GM18502 (cell line): ENCODE data around the gene CREB5.

Experiments
- ATAC-seq: cut with Tn5 transposase; IDR thresholded peaks from one replicate; pipeline ENCODE4 v1.9.1; 2021; ENCODE audit warnings: mild to moderate bottlenecking; ENCODE audit not compliant: unreplicated experiment, poor library complexity

Gene CREB5

GRCh38 chr7:28695300-28696295 lies 283.3 kb downstream of the CREB5 start:
- no peak for ATAC-seq

DNA sequence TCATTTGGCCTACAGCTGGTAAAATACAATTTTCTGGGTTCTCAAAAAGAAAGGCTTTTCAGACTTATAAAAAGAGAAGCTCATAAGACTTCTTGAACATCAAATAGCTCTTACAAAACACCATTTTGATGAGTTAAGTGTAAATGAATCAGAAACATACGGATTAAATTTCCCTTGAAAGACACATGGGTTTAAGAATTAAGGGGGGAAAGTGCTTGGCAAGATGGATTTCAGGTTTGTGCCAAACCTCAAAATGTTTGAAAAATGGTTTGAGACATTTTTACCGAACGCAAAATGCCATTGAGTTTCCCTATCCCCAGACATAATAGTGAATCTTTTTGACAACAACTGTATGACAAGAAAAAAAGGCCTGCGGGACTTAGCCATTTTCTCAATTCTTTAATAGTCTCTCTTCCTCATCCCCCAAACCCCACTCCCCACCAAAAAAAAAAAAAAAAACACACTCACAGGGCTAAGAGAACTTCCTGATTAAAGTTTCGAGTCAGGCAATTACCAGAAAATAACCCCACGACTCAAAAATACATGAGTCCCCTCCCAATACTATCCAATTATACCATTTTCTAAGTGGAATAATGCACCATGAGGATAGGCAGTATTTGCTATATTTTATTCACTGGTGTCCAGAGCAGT lies 285.7 kb downstream of the CREB5 start:
- no peak for ATAC-seq

DNA sequence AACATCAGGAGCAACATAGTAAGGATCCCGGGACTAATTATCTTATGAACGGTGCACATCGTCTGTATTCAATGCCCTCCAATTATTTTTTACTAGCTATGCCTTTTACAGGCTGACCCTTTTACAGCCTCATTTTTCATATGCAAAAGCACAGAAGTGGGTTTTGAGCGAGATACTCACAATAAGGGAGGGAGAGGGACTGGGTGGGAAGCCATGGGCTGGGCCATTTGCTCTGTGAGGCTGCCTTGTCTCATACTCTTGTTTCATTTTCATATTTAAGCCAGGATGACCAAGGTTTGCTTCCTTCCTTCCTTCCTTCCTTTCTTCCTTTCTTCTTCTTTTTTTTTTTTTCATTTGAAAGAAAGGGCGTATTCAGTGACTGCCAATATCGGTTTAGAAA lies 286.5 kb downstream of the CREB5 start:
- ATAC-seq, result no peak

DNA sequence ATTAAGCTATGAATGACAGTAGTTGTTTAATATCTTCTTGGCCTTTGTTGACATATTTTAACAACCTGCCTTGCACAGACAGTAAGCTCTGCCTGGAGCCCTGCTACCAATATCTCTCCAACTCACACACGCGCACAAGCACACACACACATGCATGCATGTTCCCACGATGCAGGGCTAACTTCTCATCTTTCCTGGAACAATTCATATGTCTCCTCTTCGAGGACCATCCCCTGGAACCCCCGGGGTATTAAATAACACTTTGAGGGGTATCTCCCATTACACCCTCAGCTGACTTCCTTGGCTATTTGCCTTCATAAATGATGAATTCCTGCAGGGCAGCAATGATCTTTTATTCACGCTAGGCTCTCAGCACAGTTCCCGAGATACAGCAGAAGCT lies 287.8 kb downstream of the CREB5 start:
- no peak for ATAC-seq

DNA sequence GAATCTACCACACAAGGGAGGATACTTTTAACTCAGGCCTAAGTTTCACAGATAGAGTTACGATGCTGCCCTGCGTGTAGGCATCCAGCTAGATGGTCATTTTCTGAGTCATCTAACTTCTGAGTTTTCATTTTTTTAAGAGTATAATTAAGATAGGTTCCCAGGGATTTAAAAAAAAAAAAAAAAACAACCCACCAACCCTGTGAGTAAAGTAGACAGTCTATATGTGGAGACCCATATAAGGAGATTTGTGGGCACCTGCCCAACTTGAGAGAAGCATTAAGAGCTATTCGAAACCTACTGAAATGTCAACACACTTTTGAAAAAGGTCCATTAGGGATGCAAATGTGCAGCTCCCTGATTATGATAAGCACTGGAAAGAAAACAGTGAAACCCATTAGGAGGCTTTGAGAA lies 288.5 kb downstream of the CREB5 start:
- no peak for ATAC-seq

DNA sequence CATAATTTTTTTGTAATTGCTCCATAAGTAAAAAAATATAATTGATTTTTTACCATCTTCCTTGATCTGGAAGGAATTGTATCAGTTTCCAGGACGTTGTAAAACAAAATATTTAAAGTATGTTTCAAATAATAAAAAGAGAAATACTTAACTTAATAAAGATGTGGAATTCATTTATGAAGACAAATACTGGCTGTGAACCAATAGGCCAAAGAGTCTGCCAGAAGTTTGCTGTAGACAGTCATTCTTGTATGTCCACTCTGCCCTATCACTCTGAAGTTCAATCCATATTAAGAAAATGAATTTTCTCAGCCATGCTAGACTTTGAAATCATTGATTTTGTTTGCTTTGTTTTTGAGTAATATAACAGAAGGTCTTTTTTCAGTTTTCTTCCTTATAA lies 289.4 kb downstream of the CREB5 start:
- no peak for ATAC-seq

DNA sequence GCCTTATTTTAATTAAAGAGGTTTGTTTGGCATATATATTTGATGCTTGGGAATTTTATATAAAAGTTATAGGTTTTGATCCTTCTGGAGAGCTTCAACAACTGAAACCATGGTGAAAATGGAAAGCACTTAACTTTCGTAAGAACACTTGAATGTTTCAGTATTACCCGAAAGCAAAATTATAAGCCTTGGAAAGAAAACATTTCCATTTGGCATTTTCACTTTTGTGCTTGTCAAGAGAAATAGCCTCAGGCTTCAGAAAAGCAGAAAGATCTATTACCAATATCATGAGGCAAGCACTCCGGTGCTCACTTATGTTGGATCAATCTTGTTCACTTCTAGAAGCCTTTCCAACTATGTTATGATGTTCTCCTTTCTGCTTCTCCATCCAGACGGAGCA lies 289.9 kb downstream of the CREB5 start:
- no peak for ATAC-seq

DNA sequence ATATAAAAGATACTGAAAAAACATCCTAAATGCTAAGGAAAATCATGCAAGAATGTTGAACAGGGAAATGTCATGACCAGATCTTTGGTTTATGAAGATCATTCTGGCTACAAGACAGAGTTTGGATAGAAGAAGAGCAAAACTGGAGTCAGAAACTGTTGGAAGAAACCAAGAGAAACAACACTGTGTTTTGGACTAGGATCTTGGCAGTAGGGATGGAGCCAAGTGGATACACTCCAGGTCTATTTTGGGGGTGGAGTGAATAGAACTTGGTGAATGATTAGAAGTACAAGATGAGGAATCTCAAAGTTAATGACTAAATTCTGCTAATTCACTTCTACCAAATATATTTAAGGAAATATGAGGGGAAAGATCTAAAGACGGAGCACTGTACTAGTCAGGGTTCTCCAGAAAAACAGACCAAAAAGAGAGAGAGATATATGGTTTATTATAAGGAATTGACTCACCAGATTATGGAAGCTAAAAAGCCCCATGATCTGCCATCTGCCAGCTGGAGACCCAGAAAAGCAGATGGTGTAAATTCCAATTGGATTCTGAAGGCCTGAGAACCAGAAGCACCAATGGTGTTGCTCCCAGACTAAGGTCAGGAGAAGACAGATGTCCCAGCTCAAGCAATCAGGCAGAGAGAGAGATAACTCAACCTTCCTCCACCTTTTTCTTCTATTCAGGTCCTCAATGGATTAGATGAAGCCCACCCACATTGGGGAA lies 290.9 kb downstream of the CREB5 start:
- ATAC-seq, result no peak

- no peak for ATAC-seq
Measured at GRCh38 chr7:28704706-28705105, 292.4 kb downstream of the CREB5 start.

DNA sequence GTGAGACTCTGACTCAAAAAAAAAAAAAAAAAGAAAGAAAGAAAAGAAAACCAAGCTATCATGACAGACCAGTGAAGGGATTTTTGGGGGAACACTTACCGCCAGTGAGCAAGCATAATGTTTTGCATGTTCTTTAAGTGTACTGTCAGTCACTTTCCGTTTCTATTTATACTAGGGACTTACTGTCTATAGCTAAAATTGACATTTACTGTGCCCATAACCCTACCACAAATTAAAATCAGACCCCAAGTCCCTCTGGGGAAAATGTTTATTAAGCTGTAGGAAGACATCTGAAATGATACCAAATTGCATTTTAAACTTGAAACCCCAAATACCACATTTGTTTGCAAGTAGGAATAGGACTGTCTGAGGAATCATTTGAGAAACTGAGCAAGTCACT lies 293.0 kb downstream of the CREB5 start:
- peak; percentile 89 for ATAC-seq

DNA sequence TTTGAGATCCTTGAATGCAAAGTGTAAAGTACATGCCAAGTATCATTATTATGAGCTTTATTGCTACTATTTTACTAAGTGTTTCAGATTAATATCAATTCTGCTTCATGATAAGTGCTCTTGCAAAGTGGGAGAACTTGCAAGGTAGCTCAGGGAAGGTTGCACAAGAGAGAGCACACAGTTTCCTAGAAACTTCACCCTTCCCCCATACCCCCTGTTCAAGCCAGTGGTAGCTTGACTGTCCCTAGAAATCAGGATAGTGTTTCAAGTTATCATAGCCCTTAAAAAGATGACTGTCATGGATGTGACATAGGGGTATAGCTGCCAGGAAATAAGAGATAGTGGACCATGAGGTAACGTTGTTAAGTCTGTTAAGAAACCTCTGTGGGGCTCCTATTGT lies 294.3 kb downstream of the CREB5 start:
- ATAC-seq, result no peak

DNA sequence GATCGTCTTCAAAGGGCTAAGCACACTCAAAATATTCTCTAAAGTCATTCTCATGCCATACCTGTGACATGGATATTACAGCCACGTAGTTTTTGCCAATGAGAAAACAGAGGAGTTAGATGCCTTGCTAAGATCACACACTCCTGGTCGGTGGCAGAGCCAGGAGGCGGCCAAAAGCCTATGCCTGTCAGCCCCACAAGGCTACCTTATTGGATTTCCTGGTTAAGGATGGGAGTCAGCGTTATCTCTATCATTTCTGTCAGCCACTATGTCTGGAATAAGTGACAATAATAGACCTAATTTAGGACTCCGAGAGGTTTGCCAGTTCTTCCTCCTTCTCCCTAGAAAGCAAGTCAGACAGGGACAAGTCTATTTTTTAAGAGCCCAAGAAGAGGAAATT lies 295.0 kb downstream of the CREB5 start:
- no peak for ATAC-seq

- no peak for ATAC-seq
Measured at GRCh38 chr7:28708033-28708951, 296.0 kb downstream of the CREB5 start.

- no peak for ATAC-seq
Measured at GRCh38 chr7:28709748-28710147, 297.4 kb downstream of the CREB5 start.

DNA sequence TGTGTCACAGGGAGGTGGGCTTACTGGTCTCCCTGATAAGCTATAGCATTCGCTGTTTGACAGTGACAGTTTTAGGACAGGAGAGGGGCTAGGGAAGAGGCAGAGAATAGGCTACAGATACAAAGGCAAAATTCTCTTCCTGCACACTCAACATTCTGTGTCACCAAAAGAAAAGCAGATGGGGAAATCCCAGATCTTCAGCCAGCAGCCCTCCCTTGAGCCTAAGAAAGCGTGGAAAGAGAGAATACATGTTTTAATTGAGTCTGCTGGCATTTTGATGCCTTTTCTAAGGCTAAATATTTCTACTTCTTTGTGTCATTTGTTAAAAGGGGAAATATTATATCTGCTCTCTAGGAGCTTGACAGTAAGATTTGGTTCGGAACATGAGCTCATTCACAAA lies 298.8 kb downstream of the CREB5 start:
- no peak for ATAC-seq

DNA sequence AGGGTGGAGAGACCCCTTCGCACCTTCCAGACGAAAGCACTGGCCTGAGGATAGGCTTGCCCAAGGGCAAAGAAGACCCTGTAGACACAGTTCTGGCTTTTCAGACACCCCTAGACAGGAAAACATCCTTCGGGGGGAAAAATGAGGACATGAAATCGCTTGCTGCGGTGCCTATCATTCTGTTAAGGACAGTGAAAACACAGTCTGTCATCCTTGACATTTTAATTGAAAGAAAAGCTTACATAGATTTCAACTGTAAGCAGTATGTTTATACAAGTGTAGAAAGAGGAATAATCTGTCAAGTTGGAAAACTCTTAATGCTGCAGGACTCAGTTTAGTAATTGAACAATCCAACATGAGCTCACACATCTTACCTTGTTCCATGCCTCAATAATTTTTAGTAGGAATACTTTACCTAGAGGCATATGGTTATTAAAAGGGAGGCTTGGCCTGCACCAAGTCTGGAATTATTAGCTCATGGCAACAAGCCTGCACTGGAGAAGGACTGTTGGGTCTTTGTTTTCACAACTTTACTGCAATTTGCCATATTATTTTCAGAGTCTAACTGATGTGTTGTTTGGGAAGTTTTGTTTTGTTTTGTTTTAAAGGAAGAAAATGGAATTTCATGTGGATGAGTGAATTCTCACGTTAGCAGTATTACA lies 302.3 kb downstream of the CREB5 start:
- ATAC-seq, result no peak

- no peak for ATAC-seq
Measured at GRCh38 chr7:28717445-28718054, 305.2 kb downstream of the CREB5 start.

GRCh38 chr7:28718055-28718481 lies 305.8 kb downstream of the CREB5 start:
- no peak for ATAC-seq

DNA sequence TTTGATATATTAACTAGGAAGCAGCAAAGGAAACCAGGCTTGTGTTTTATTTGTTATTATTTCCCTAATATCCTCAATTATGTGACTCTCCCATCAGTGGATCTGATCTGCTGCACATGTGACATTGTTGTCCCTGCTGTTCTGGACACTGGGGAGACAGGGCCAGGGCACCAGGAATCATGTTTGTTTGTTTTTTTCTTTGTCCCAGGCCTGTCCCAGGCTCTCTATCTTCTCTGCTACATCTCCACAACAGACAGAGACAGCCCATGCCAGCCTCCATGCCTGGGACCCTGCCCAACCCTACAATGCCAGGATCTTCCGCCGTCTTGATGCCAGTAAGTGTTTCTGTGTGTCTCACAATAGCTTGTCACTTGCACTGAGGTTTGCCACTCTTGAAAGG lies 306.2 kb downstream of the CREB5 start:
- no peak for ATAC-seq
